Small intestine (tissue), 7 donors: ENCODE results near the gene FAM174B. TPM values are rescaled to one million over a fixed set of nuclear protein-coding genes. Genes with fewer than 3 reads are reported as not detected.

Experiments
- DNase-seq, 2 donors: peaks; one replicate each; pipeline versions ENCODE4 v3.0.0 to v3.0.0-alpha.2; 2013
- FAIRE-seq: peaks from 2 replicates; lab custom pipeline; 2012; peaks lifted over from hg19 to GRCh38; lab: Jason Lieb, UNC
- H3K27ac ChIP-seq, 3 donors: one replicate each; pipeline ENCODE4 v1.5.1; 2013; ENCODE audit warnings: low read length in 2 of 3, mild to moderate bottlenecking in 2 of 3, control low read depth in 1 of 3, inconsistent platforms in 1 of 3, low read depth in 1 of 3, moderate library complexity in 1 of 3
- H3K27me3 ChIP-seq, 3 donors: one replicate each; pipeline ENCODE4 v1.6.1; 2013; ENCODE audit warnings: low read length in 3 of 3, inconsistent platforms in 1 of 3; ENCODE audit not compliant: control insufficient read depth in 3 of 3, insufficient read depth in 3 of 3
- H3K36me3 ChIP-seq, 3 donors: one replicate each; pipeline ENCODE4 v1.6.1; 2013; ENCODE audit warnings: low read length in 3 of 3, inconsistent platforms in 1 of 3, low read depth in 1 of 3, mild to moderate bottlenecking in 1 of 3, moderate library complexity in 1 of 3; ENCODE audit not compliant: control insufficient read depth in 3 of 3, insufficient read depth in 2 of 3
- H3K4me1 ChIP-seq, 3 donors: one replicate each; pipeline ENCODE4 v1.6.1; 2013; ENCODE audit warnings: low read length in 2 of 3, inconsistent platforms in 1 of 3, low read depth in 1 of 3, mild to moderate bottlenecking in 1 of 3, moderate library complexity in 1 of 3; ENCODE audit not compliant: control insufficient read depth in 3 of 3, insufficient read depth in 2 of 3
- H3K4me3 ChIP-seq, 3 donors: one replicate each; pipeline ENCODE4 v1.5.1; 2013; ENCODE audit warnings: low read length in 3 of 3, control low read depth in 1 of 3, inconsistent platforms in 1 of 3, low read depth in 1 of 3, mild to moderate bottlenecking in 1 of 3, moderate library complexity in 1 of 3
- H3K9me3 ChIP-seq, 2 donors: one replicate each; pipeline ENCODE4 v1.6.1; 2013; ENCODE audit warnings: low read depth in 1 of 2, low read length in 1 of 2; ENCODE audit not compliant: control insufficient read depth in 2 of 2, insufficient read depth in 1 of 2
- WGBS, 3 donors: extraction: QIAGEN DNeasy Blood & Tissue Kit; methylation state at CpG; one replicate each; pipeline ENCODE4 v1.1.7; 2013; 5-methylcytosine and 5-hydroxymethylcytosine counted together
- polyA plus RNA-seq, 4 donors: library from polyadenylated mRNA; stranded (reverse) in 3 of 4; unstranded in 1 of 4; fragments of 200-250 nt in 3 of 4; fragments of 120-200 nt in 1 of 4; gene quantifications; one replicate each; pipeline versions ENCODE4 v1.2.1 to v1.2.3, GENCODE V29; 2013
- donor health status: healthy with polysubstance abuse.
- donor health status: control.
- donor health status: control.
- donor health status: Bipolar disorder and iron deficiency.
- donor health status: healthy.

Gene FAM174B
- polyA plus RNA-seq, 4 donors, result 1.8 to 14.6 (median 5.6) TPM

DNA sequence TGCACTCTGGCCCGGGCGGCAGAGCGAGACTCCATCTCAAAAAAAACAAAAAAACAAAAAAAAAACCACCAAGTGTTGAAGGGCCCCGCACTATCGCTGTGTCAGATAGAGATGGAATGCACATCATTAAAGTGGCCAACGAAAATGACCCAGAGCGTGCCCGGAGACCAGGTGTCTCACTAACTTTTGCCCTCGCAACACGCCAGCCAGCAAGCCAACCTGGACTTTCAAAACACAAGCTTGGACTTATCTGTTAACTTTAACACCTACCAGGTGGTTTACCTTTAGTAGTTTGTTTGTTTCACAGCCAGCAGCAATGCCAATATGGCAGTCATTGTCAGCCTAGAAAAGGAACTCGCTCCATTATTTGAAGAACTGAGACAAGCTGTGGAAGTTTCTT is 28.6 kb downstream of the FAM174B start:
- Histone ChIP-seq H3K4me1 (peaks cover 0 to 12% (median 0%) of the 10 kb centered on the region in 3 donors), H3K27ac (no peak overlapping the region), H3K36me3 (peaks cover 0 to 19% (median 0%) of the 10 kb centered on the region in 3 donors), H3K4me3 (no peak overlapping the region), H3K9me3 (no peaks in the 10 kb centered on the region), H3K27me3 (no peaks in the 10 kb centered on the region)
- DNase-seq (no peak), FAIRE-seq (no peak)
- 93 to 97% (median 96%) methylated on average over 11 of the region's 11 CpGs for WGBS, 3 donors

DNA sequence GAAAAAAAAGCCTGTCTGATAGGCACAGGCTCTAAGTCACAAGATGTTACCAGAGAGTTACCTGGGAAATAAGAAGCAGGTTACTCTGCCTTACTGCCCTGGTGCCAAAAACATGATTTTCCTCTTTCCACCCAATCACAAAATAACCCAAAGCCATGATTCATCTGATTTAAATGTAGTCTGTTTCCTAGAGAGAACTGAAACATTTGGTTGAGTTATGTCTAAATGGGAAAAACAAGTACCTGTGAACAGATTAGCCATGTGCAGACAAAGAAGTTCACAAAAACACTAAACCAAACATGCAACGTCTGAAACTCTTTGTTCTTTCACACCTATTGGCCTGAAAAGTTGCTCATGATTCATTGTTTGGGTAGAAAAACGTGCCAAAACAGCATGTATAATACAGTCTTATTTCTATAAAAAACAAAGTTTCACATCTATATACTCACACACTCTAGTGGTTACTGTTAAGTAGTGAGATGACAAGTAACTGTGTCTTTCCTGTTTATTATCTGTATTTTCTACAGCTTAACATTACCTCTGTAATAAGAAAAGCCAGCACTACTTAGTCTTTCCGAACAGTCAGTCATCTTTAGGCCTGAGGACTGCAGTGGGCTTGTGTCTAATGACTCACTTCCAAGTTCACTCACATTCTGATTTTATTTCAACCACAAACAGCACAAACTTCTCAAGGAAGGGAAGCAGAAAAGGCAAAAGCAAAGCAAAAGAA is 30.2 kb downstream of the FAM174B start:
- H3K36me3 ChIP-seq, result peaks cover 0 to 19% (median 0%) of the 10 kb centered on the region in 3 donors
- H3K27me3 ChIP-seq, result no peaks in the 10 kb centered on the region
- no peaks in the 10 kb centered on the region for H3K9me3 ChIP-seq
- H3K4me3 ChIP-seq, result no peak overlapping the region
- peak overlapping the region in 1 of 3 donors; percentile 45 for H3K27ac ChIP-seq
- 58 to 66% (median 60%) methylated on average over 3 of the region's 3 CpGs for WGBS, 3 donors
- no peak for DNase-seq
- FAIRE-seq, result no peak
- peaks cover 0 to 12% (median 0%) of the 10 kb centered on the region in 3 donors for H3K4me1 ChIP-seq

DNA sequence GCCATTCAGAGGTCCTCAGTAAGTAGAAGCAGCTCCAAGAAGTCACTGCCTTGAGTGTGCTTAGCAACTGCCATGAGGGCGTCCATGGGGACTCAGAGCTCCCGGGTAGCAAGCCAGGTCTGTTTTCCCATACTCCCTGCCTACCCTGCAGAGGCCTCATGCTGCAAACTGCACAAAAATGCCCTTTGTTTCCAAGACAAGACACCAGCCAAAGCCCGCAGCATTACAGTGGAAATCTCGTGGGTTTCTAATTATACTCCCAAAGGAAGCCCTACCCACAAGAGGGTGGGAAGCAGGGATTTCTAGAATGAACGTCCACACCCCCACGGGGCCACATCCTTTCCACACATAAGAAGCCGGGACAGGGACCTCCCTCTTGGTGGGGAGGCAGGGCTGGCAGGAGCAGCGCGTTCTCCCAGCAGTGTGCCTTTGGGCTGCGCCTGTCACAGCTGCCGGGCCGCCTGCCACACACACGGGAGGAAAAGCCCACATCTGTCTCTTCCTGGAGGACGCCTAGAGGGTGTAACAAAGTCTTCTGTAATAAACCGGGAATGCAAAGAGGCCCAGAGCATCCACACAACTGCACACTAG is 31.1 kb downstream of the FAM174B start:
- 47 to 73% (median 68%) methylated on average over 14 to 15 of the region's 15 CpGs for WGBS, 3 donors
- Histone ChIP-seq H3K4me3 (no peak overlapping the region), H3K4me1 (peaks cover 0 to 12% (median 0%) of the 10 kb centered on the region in 3 donors), H3K36me3 (peaks cover 0 to 11% (median 0%) of the 10 kb centered on the region in 3 donors), H3K27ac (peak overlapping the region in 2 of 3 donors; percentile 24 to 45), H3K27me3 (no peaks in the 10 kb centered on the region), H3K9me3 (no peaks in the 10 kb centered on the region)
- FAIRE-seq (no peak), DNase-seq (no peak)

DNA sequence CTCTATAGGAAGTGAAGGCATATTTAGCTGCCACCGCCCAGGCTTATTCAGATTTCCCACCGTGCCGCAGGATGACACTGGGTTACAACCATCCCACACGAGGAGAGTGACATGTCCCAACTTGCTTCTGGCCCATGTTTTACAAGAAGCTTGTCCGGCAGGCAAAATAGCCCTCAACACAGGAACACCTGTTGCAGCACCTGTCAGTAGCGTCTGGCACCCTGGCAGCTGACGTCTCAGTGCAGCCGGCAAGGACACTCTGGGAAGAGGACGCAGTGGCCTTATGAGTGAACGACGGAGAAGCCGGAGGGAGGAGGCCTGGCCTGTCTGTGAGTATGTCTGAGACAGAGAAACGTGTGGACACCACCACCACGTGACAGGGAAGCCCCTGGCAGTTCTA is 32.1 kb downstream of the FAM174B start:
- DNase-seq (peak in 1 of 2 donors; percentile 16), FAIRE-seq (no peak)
- 46 to 83% (median 74%) methylated on average over 14 of the region's 14 CpGs for WGBS, 3 donors

DNA sequence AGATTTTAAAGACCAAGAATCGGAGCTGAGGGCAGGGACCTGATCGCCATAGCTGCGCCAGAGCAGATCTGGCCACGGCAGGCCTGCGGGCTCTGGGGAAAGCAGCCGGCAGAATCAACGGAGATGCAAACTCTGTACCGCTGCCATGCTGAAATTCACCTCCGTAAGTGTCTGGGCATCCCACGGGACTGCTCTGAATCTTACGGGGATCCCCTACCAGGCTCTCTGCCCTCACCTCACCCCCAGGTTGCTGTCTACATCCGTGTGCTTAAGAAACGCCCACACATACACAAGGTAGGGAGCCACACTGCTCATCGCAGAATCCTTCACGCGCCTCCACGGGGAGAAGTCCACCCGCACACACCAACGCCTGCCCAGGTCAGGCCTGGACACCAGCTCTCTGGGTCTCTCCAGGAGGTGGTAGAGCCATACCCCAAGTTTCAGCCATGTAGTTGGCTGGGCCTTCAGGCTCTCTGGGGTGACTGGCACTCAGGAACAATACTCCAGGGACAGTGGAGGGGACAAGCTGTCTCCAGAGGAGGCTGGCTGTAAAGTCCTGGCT is 33.5 kb downstream of the FAM174B start:
- H3K4me3 ChIP-seq, result no peak overlapping the region
- no peaks in the 10 kb centered on the region for H3K9me3 ChIP-seq
- peaks cover 0 to 23% (median 4%) of the 10 kb centered on the region in 3 donors for H3K4me1 ChIP-seq
- 93 to 95% (median 93%) methylated on average over 19 of the region's 19 CpGs for WGBS, 3 donors
- DNase-seq (no peak), FAIRE-seq (no peak)
- H3K36me3 ChIP-seq, result peaks cover 0 to 6% (median 0%) of the 10 kb centered on the region in 3 donors
- H3K27me3 ChIP-seq, result no peaks in the 10 kb centered on the region
- H3K27ac ChIP-seq, result no peak overlapping the region

More for the DNA sequence above, 32.1 kb downstream of the FAM174B start:
- H3K9me3 ChIP-seq, result no peaks in the 10 kb centered on the region
- peaks cover 0 to 12% (median 0%) of the 10 kb centered on the region in 3 donors for H3K4me1 ChIP-seq
- H3K4me3 ChIP-seq, result no peak overlapping the region
- no peaks in the 10 kb centered on the region for H3K27me3 ChIP-seq
- peaks cover 0 to 6% (median 0%) of the 10 kb centered on the region in 3 donors for H3K36me3 ChIP-seq
- no peak overlapping the region for H3K27ac ChIP-seq

DNA sequence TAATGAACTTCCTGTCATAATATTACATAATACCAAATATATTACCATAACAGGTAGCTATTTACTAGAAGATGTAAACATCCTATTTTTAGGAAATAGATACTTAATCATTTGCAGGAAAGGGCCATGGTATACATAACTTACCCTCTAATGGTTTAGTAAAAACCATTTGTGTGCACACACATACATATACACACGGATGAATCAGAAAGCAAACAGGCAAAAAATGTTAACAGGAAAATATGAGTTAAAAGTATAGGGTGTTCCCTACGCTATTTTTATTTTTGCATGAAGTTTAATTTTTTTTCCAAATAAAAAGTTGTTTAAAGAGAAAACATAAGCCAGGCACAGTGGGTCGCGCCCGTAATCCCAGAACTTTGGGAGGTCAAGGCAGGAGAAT is 34.6 kb downstream of the FAM174B start:
- Histone ChIP-seq H3K36me3 (peaks cover 0 to 3% (median 0%) of the 10 kb centered on the region in 3 donors), H3K9me3 (no peaks in the 10 kb centered on the region), H3K4me1 (peaks cover 0 to 31% (median 4%) of the 10 kb centered on the region in 3 donors), H3K27me3 (no peaks in the 10 kb centered on the region), H3K4me3 (no peak overlapping the region), H3K27ac (no peak overlapping the region)
- DNase-seq (no peak), FAIRE-seq (no peak)
- 91 to 93% (median 92%) methylated on average over 5 of the region's 5 CpGs for WGBS, 3 donors

DNA sequence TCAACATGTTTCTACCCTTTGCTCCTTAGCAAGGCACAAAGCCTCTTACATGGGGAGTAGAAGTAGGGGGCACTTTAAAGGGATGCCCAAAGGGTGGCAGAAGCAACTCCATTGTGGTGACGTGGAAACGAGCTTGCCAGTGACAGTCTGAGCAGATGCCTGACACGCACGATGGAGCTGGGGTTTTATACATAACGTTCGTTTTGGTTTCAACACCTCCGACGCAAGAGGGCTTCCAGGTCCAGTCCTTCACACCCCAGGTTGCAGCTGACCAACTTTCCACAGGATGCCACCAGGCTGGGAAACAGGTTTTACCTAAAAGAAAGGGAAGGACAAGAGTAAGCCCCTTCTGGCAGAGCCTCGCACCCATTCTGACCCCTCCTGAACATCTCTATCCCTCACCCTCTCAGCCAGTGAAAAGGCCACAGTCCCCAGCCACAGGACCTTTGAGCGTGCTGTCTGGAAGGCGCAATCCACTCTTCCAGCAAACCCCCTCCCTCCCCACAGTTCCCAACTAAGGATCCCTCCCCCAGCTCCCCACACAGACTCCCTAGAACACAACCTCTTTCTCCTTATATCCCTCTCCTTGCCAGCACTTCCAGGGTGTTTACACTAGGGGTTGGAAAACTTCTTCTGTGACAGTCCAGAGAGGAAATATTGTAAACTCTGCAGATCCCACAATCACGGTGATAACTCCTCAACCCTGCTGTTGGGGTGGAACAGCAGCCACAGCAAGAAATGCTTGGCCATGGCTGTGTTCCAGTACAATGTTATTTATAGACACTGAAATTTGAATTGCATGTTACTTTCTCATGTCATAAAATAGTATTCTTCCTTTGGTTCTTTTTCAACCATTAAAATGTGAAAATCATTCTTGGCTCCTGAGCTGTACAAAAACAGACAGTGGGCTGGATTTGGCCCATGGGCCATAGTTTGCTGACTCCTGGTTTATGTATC is 36.2 kb downstream of the FAM174B start:
- FAIRE-seq (no peak), DNase-seq (no peak)
- Histone ChIP-seq H3K27ac (peak overlapping the region in 1 of 3 donors; percentile 51), H3K27me3 (no peaks in the 10 kb centered on the region), H3K9me3 (no peaks in the 10 kb centered on the region), H3K36me3 (peaks cover 0 to 8% (median 0%) of the 10 kb centered on the region in 3 donors), H3K4me1 (peaks cover 0 to 22% (median 4%) of the 10 kb centered on the region in 3 donors), H3K4me3 (no peak overlapping the region)
- WGBS, 3 donors, result 78 to 84% (median 82%) methylated on average over 12 of the region's 12 CpGs
